Mesenchymal stem cell (in vitro differentiated cells and primary cell): ENCODE data around the gene ZNF367.

ENCODE experiments used
- DNase-seq: peaks from one replicate; pipeline ENCODE4 v3.0.0-alpha.2; 2013
- H2AFZ ChIP-seq: one replicate; pipeline ENCODE4 v1.6.1; 2013; ENCODE audit warnings: low read depth, mild to moderate bottlenecking, control low read depth, inconsistent platforms, low read length, moderate library complexity
- H2AK5ac ChIP-seq: 2 replicates; pipeline ENCODE4 v1.6.1; 2013; ENCODE audit warnings: low read length, moderate library complexity, mild to moderate bottlenecking, inconsistent platforms; ENCODE audit not compliant: severe bottlenecking
- H2BK120ac ChIP-seq: one replicate; pipeline ENCODE4 v1.6.1; 2013; ENCODE audit warnings: low read depth, mild to moderate bottlenecking, inconsistent platforms, low read length, moderate library complexity
- H2BK12ac ChIP-seq, 2 experiments: one replicate each; pipeline ENCODE4 v1.6.1; 2013; ENCODE audit warnings: inconsistent platforms in 2 of 2, low read length in 2 of 2, mild to moderate bottlenecking in 2 of 2, moderate library complexity in 2 of 2, control low read depth in 1 of 2
- H2BK15ac ChIP-seq: one replicate; pipeline ENCODE4 v1.6.1; 2013; ENCODE audit warnings: mild to moderate bottlenecking, low read depth, inconsistent platforms; ENCODE audit not compliant: poor library complexity, severe bottlenecking
- H2BK5ac ChIP-seq: 2 replicates; pipeline ENCODE4 v1.6.1; 2013; ENCODE audit warnings: low read depth, mild to moderate bottlenecking, low read length, control low read depth, inconsistent platforms; ENCODE audit not compliant: poor library complexity, severe bottlenecking
- H3K14ac ChIP-seq, 2 experiments: one replicate each; pipeline ENCODE4 v1.6.1; 2013; ENCODE audit warnings: inconsistent platforms in 2 of 2, low read length in 2 of 2, control low read depth in 1 of 2, mild to moderate bottlenecking in 1 of 2, moderate library complexity in 1 of 2
- H3K18ac ChIP-seq, 2 experiments: one replicate each; pipeline ENCODE4 v1.6.1; 2013; ENCODE audit warnings: inconsistent platforms in 2 of 2, low read length in 2 of 2, control low read depth in 1 of 2, low read depth in 1 of 2, mild to moderate bottlenecking in 1 of 2
- H3K23ac ChIP-seq, 2 experiments: one replicate each; pipeline ENCODE4 v1.6.1; 2013; ENCODE audit warnings: inconsistent platforms in 2 of 2, low read length in 2 of 2, mild to moderate bottlenecking in 2 of 2, moderate library complexity in 2 of 2, control low read depth in 1 of 2
- H3K27ac ChIP-seq: 2 replicates; pipeline ENCODE4 v1.5.1; 2013; ENCODE audit warnings: mild to moderate bottlenecking, moderate library complexity, low read length, control low read depth, inconsistent platforms; ENCODE audit not compliant: poor library complexity, severe bottlenecking
- H3K27me3 ChIP-seq, 2 experiments: 2 replicates each; pipeline versions ENCODE4 v1.6.1 to v1.7.0; 2013; ENCODE audit warnings: low read length in 2 of 2, mild to moderate bottlenecking in 2 of 2, moderate library complexity in 2 of 2, control low read depth in 1 of 2, inconsistent platforms in 1 of 2; ENCODE audit not compliant: control insufficient read depth in 1 of 2, insufficient read depth in 1 of 2
- H3K36me3 ChIP-seq, 2 experiments: 2 replicates each; pipeline versions ENCODE4 v1.6.1 to v1.7.0; 2013; ENCODE audit warnings: low read length in 2 of 2, control low read depth in 1 of 2, inconsistent platforms in 1 of 2, low read depth in 1 of 2, mild to moderate bottlenecking in 1 of 2; ENCODE audit not compliant: insufficient read depth in 2 of 2, control insufficient read depth in 1 of 2
- H3K4ac ChIP-seq, 2 experiments: one replicate each; pipeline ENCODE4 v1.6.1; 2013; ENCODE audit warnings: inconsistent platforms in 2 of 2, low read length in 2 of 2, mild to moderate bottlenecking in 2 of 2, moderate library complexity in 2 of 2, control low read depth in 1 of 2, low read depth in 1 of 2
- H3K4me1 ChIP-seq: 2 replicates; pipeline ENCODE4 v1.6.1; 2013; ENCODE audit warnings: low read depth, low read length, control low read depth; ENCODE audit not compliant: control insufficient read depth, insufficient read depth
- H3K4me2 ChIP-seq: 2 replicates; pipeline ENCODE4 v1.6.1; 2013; ENCODE audit warnings: low read length, mild to moderate bottlenecking, inconsistent platforms; ENCODE audit not compliant: poor library complexity, severe bottlenecking
- H3K4me3 ChIP-seq, 2 experiments: 2 replicates each; pipeline versions ENCODE4 v1.5.1 to v1.7.0; 2013; ENCODE audit warnings: low read length in 2 of 2, mild to moderate bottlenecking in 2 of 2, control low read depth in 1 of 2, low read depth in 1 of 2; ENCODE audit not compliant: insufficient read depth in 1 of 2
- H3K79me1 ChIP-seq: replicated peaks from 2 replicates; pipeline ENCODE4 v1.6.1; 2013; ENCODE audit warnings: mild to moderate bottlenecking, control low read depth, low read length, inconsistent platforms; ENCODE audit not compliant: poor library complexity, severe bottlenecking
- H3K9ac ChIP-seq: 2 replicates; pipeline ENCODE4 v1.7.0; 2013; ENCODE audit warnings: mild to moderate bottlenecking, low read length, moderate library complexity
- H3K9me3 ChIP-seq: 2 replicates; pipeline ENCODE4 v1.7.0; 2013; ENCODE audit warnings: mild to moderate bottlenecking, low read length; ENCODE audit not compliant: control insufficient read depth
- H4K8ac ChIP-seq: one replicate; pipeline ENCODE4 v1.6.1; 2013; ENCODE audit warnings: inconsistent platforms, mild to moderate bottlenecking, low read length, moderate library complexity
- H4K91ac ChIP-seq: one replicate; pipeline ENCODE4 v1.6.1; 2013; ENCODE audit warnings: mild to moderate bottlenecking, low read length, inconsistent platforms
- WGBS: methylation state at CpG from one replicate; pipeline ENCODE4 v1.1.7; 2013; ENCODE audit warnings: mixed read lengths; 5-methylcytosine and 5-hydroxymethylcytosine counted together

The ZNF367 gene

DNA sequence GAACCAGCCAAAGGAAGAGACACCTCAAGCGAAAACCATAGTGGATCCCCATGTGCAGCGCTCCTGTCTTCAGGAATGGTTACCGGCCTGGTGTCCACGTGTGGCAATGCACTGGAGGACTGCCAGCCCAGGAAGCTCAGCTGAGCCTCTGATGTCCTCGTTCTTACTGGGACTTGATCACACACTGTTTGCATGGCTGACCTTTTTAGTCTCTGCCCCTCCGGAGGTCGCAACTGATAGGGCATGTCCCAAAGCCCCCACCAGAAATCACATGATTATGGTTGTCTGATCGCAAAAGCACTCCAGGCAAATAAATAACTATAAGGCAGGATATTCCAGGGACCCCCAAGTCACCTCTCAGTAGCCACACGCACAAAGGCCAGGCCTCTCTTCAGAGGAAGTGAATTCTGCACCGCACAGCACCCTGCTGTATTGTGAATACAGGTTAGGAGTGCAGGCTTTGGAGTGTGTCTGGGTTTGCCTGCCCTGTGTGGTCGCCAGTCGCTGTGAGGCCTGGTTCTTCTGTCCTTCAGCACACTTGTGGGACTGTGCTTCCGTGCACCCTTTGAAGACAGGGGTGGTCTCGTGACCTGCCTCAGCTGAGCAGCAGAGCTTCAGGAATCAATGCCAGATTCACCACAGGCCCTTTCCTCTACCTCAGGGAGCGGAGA lies 18.4 kb upstream of the ZNF367 start:
- Histone ChIP-seq H3K4me3 (no peak overlapping the region), H3K4ac (no peak overlapping the region), H3K18ac (no peak overlapping the region), H3K27ac (no peak overlapping the region), H3K9ac (no peak overlapping the region), H2BK15ac (no peak overlapping the region), H3K23ac (no peak overlapping the region), H2BK5ac (no peak overlapping the region), H2AK5ac (no peak overlapping the region), H4K8ac (no peak overlapping the region), H2AFZ (no peak overlapping the region), H3K14ac (no peak overlapping the region), H3K79me1 (no peaks in the 10 kb centered on the region), H2BK12ac (no peak overlapping the region), H3K27me3 (no peaks in the 10 kb centered on the region), H2BK120ac (no peak overlapping the region), H3K4me1 (no peaks in the 10 kb centered on the region), H3K36me3 (no peaks in the 10 kb centered on the region), H3K9me3 (no peaks in the 10 kb centered on the region), H3K4me2 (no peak overlapping the region), H4K91ac (no peak overlapping the region)
- WGBS, result 92% methylated on average over 15 of the region's 15 CpGs
- DNase-seq, result no peak

DNA sequence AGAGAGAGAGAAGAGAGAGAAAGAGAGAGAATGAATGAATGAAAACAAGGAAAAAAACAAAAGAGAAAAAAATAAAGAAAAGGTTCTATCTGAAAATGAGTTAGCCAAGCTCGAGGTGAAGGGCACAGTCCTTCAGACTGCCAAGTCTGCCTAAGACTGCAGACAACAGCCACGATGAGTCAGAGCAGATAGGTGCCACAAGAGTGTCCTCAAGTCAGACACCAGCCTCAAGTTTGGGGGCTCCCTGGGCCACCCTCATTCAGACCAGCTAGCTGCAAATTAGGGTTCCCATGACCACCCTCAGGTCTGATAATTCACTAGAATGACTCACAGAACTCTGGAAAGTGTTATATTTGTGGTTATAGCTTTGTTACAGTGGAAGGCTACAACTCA lies 17.9 kb upstream of the ZNF367 start:
- H2BK15ac ChIP-seq, result no peak overlapping the region
- no peak overlapping the region for H3K18ac ChIP-seq
- no peaks in the 10 kb centered on the region for H3K9me3 ChIP-seq
- no peak overlapping the region for H3K4me3 ChIP-seq
- no peak overlapping the region for H3K23ac ChIP-seq
- H3K4me2 ChIP-seq, result no peak overlapping the region
- no peaks in the 10 kb centered on the region for H3K36me3 ChIP-seq
- H4K91ac ChIP-seq, result no peak overlapping the region
- H2BK12ac ChIP-seq, result no peak overlapping the region
- no peak overlapping the region for H2AK5ac ChIP-seq
- WGBS, result 85% methylated on average over 2 of the region's 2 CpGs
- no peak overlapping the region for H4K8ac ChIP-seq
- DNase-seq, result no peak
- peak overlapping the region in 1 of 2 experiments; percentile 9 for H3K4ac ChIP-seq
- H2AFZ ChIP-seq, result no peak overlapping the region
- H3K27me3 ChIP-seq, result no peaks in the 10 kb centered on the region
- H3K79me1 ChIP-seq, result no peaks in the 10 kb centered on the region
- no peak overlapping the region for H3K9ac ChIP-seq
- H3K27ac ChIP-seq, result no peak overlapping the region
- H3K4me1 ChIP-seq, result no peaks in the 10 kb centered on the region
- H2BK5ac ChIP-seq, result no peak overlapping the region
- H3K14ac ChIP-seq, result no peak overlapping the region
- no peak overlapping the region for H2BK120ac ChIP-seq

GRCh38 chr9:96435345-96435744 lies 17.2 kb upstream of the ZNF367 start:
- H3K9ac ChIP-seq, result no peak overlapping the region
- no peak overlapping the region for H3K4ac ChIP-seq
- no peaks in the 10 kb centered on the region for H3K27me3 ChIP-seq
- no peak overlapping the region for H4K8ac ChIP-seq
- H3K4me2 ChIP-seq, result no peak overlapping the region
- H3K9me3 ChIP-seq, result no peaks in the 10 kb centered on the region
- no peak overlapping the region for H2AK5ac ChIP-seq
- H3K18ac ChIP-seq, result no peak overlapping the region
- no peak overlapping the region for H2BK120ac ChIP-seq
- WGBS, result 92% methylated on average over 2 of the region's 4 CpGs
- no peak overlapping the region for H4K91ac ChIP-seq
- no peak overlapping the region for H2BK5ac ChIP-seq
- no peaks in the 10 kb centered on the region for H3K79me1 ChIP-seq
- H3K36me3 ChIP-seq, result no peaks in the 10 kb centered on the region
- no peak overlapping the region for H2BK12ac ChIP-seq
- no peak overlapping the region for H2AFZ ChIP-seq
- no peak for DNase-seq
- H3K23ac ChIP-seq, result no peak overlapping the region
- H3K14ac ChIP-seq, result no peak overlapping the region
- H3K4me3 ChIP-seq, result no peak overlapping the region
- H2BK15ac ChIP-seq, result no peak overlapping the region
- no peak overlapping the region for H3K27ac ChIP-seq
- H3K4me1 ChIP-seq, result no peaks in the 10 kb centered on the region

- Histone ChIP-seq H3K18ac (no peak overlapping the region), H3K27ac (no peak overlapping the region), H2BK120ac (no peak overlapping the region), H3K36me3 (no peaks in the 10 kb centered on the region), H3K9me3 (no peaks in the 10 kb centered on the region), H2BK12ac (no peak overlapping the region), H2BK15ac (no peak overlapping the region), H3K4me1 (no peaks in the 10 kb centered on the region), H4K91ac (no peak overlapping the region), H2AK5ac (no peak overlapping the region), H3K23ac (no peak overlapping the region), H3K79me1 (no peaks in the 10 kb centered on the region), H3K9ac (no peak overlapping the region), H4K8ac (no peak overlapping the region), H2AFZ (no peak overlapping the region), H3K14ac (no peak overlapping the region), H3K27me3 (no peaks in the 10 kb centered on the region), H3K4me2 (no peak overlapping the region), H2BK5ac (no peak overlapping the region), H3K4me3 (no peak overlapping the region), H3K4ac (no peak overlapping the region)
- DNase-seq, result no peak
- WGBS, result 93% methylated on average over 2 of the region's 2 CpGs
These were observed 12.2 kb upstream of the ZNF367 start for GRCh38 chr9:96430377-96430776.
